ENCODE data around the gene POLR2F.
"Not testable (repeated sequence)": the region's sequence is repeated elsewhere in the genome, so short reads cannot be mapped to it uniquely, and the experiment has no call there.

The POLR2F gene

GRCh38 chr22:37970864-37971263 is 17.4 kb downstream of the POLR2F start:
- no peak for TF ChIP-seq CTCF (IDR thresholded peaks at IDR 0.05; ENCODE audit: low read depth, low read length)
- no peak overlapping the region for H3K4me3 ChIP-seq (ENCODE audit: low read depth, low read length)

GRCh38 chr22:37971475-37972434 is 18.3 kb downstream of the POLR2F start:
- TF ChIP-seq CTCF (IDR thresholded peaks at IDR 0.05; ENCODE audit: low read depth, low read length): no peak
- no peak overlapping the region for H3K4me3 ChIP-seq (ENCODE audit: low read depth, low read length)

GRCh38 chr22:37972527-37972926 is 19.0 kb downstream of the POLR2F start:
- no peak for TF ChIP-seq CTCF (IDR thresholded peaks at IDR 0.05; ENCODE audit: low read depth, low read length)
- no peak overlapping the region for H3K4me3 ChIP-seq (ENCODE audit: low read depth, low read length)

GRCh38 chr22:37973271-37974170 is 20.0 kb downstream of the POLR2F start:
- no peak overlapping the region for H3K4me3 ChIP-seq (ENCODE audit: low read depth, low read length)
- TF ChIP-seq CTCF (IDR thresholded peaks at IDR 0.05; ENCODE audit: low read depth, low read length): no peak

- no peak for TF ChIP-seq CTCF (IDR thresholded peaks at IDR 0.05; ENCODE audit: low read depth, low read length)
- no peak overlapping the region for H3K4me3 ChIP-seq (ENCODE audit: low read depth, low read length)
Measured at GRCh38 chr22:37975153-37975552, 21.7 kb downstream of the POLR2F start.

GRCh38 chr22:37976022-37976421 is 22.5 kb downstream of the POLR2F start:
- not testable (repeated sequence) for H3K4me3 ChIP-seq (ENCODE audit: low read depth, low read length)

- TF ChIP-seq CTCF (IDR thresholded peaks at IDR 0.05; ENCODE audit: low read depth, low read length): no peak
- no peak overlapping the region for H3K4me3 ChIP-seq (ENCODE audit: low read depth, low read length)
Measured at GRCh38 chr22:37976547-37976946, 23.0 kb downstream of the POLR2F start.

Measured in WI38 (cell line).